Stimulated activated naive CD4-positive, alpha-beta T cell (primary cell): ENCODE data around the gene WIF1.

ENCODE experiments used
- DNase-seq, 6 experiments: peaks; one replicate each; lab custom pipeline; 2025; lab: John Stamatoyannopoulos, UW

Gene WIF1

GRCh38 chr12:65121049-65121955, at the start of gene WIF1:
TSS of gene WIF1 (minus strand) at chr12:65121305. CDS start at chr12:65121191, 114 bp downstream.
- DNase-seq, result peak in 2 of 6 experiments; percentile 3 to 6

- peak; percentile 39 to 68 (median 52) for DNase-seq
Observed at GRCh38 chr12:65170209-65170881, 49.2 kb upstream of the WIF1 start.

GRCh38 chr12:65169320-65170208, 48.5 kb upstream of the WIF1 start, which contains the start of gene LEMD3:
TSS of gene LEMD3 (plus strand) at chr12:65169583. CDS start at chr12:65169597, 14 bp downstream.
- peak; percentile 89 to 94 (median 93) for DNase-seq

GRCh38 chr12:65168681-65169319, 47.7 kb upstream of the WIF1 start:
- DNase-seq, result no peak

GRCh38 chr12:65164774-65165173, 43.7 kb upstream of the WIF1 start:
- no peak for DNase-seq

GRCh38 chr12:65164244-65164643, 43.1 kb upstream of the WIF1 start:
- DNase-seq, result no peak

- no peak for DNase-seq
Observed at GRCh38 chr12:65162609-65163008, 41.5 kb upstream of the WIF1 start.

- DNase-seq, result no peak
Observed at GRCh38 chr12:65157091-65157490, 36.0 kb upstream of the WIF1 start.

- peak in 3 of 6 experiments; percentile 31 to 51 (median 40) for DNase-seq
Observed at GRCh38 chr12:65156366-65156841, 35.3 kb upstream of the WIF1 start.

- no peak for DNase-seq
Observed at GRCh38 chr12:65155784-65156183, 34.7 kb upstream of the WIF1 start.

GRCh38 chr12:65152596-65152995, 31.5 kb upstream of the WIF1 start:
- no peak for DNase-seq

GRCh38 chr12:65152012-65152411, 30.9 kb upstream of the WIF1 start:
- DNase-seq, result no peak

- no peak for DNase-seq
Observed at GRCh38 chr12:65147312-65147905, 26.3 kb upstream of the WIF1 start.

- DNase-seq, result no peak
Observed at GRCh38 chr12:65140738-65141137, 19.6 kb upstream of the WIF1 start.

- DNase-seq, result no peak
Observed at GRCh38 chr12:65139389-65139788, 18.3 kb upstream of the WIF1 start.

- no peak for DNase-seq
Observed at GRCh38 chr12:65133879-65134278, 12.8 kb upstream of the WIF1 start.

- DNase-seq, result no peak
Observed at GRCh38 chr12:65126482-65126881, 5.4 kb upstream of the WIF1 start.

GRCh38 chr12:65125975-65126374, 4.9 kb upstream of the WIF1 start:
- DNase-seq, result no peak

GRCh38 chr12:65125247-65125646, 4.1 kb upstream of the WIF1 start:
- DNase-seq, result no peak

- DNase-seq, result peak in 1 of 6 experiments; percentile 1
Observed at GRCh38 chr12:65123435-65124063, 2.4 kb upstream of the WIF1 start.
